ENCODE results near the gene GALNT8.

- TF ChIP-seq CTCF (IDR thresholded peaks at IDR 0.05 in 2 of 3, conservative IDR thresholded peaks at IDR 0.05 in 1 of 3; ENCODE audit: control insufficient read depth in 2 of 3, extremely low read depth in 1 of 3, insufficient read depth in 1 of 3, low read depth in 3 of 3, low read length in 3 of 3) (no peak), ATF7 (IDR thresholded peaks at IDR 0.05; ENCODE audit: low read depth) (no peak), HDAC2 (IDR thresholded peaks at IDR 0.05) (no peak), CREB1 (IDR thresholded peaks at IDR 0.05; ENCODE audit: low read depth) (no peak), RAD21 (IDR thresholded peaks at IDR 0.05; ENCODE audit: insufficient read depth, low read depth, low read length) (no peak), POLR2A (IDR thresholded peaks at IDR 0.05; ENCODE audit: low read depth, low read length) (no peak), CEBPB (IDR thresholded peaks at IDR 0.05; ENCODE audit: borderline replicate concordance in 1 of 2, low read depth in 2 of 2, low read length in 2 of 2) (no peak), EZH2 (IDR thresholded peaks at IDR 0.05; ENCODE audit: borderline replicate concordance, control insufficient read depth, low read depth, low read length) (no peak), STAT3 (IDR thresholded peaks at IDR 0.05; ENCODE audit: low read depth, low read length) (no peak), RCOR1 (conservative IDR thresholded peaks at IDR 0.05; ENCODE audit: low read depth, low read length) (no peak)
- TF ChIP-seq, protein P1, sequence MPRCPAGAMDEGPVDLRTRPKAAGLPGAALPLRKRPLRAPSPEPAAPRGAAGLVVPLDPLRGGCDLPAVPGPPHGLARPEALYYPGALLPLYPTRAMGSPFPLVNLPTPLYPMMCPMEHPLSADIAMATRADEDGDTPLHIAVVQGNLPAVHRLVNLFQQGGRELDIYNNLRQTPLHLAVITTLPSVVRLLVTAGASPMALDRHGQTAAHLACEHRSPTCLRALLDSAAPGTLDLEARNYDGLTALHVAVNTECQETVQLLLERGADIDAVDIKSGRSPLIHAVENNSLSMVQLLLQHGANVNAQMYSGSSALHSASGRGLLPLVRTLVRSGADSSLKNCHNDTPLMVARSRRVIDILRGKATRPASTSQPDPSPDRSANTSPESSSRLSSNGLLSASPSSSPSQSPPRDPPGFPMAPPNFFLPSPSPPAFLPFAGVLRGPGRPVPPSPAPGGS (IDR thresholded peaks at IDR 0.05; ENCODE audit: borderline replicate concordance, insufficient read depth, low read depth, low read length, poor library complexity, severe bottlenecking), result no peak
These were observed 67.8 kb downstream of the GALNT8 start for GRCh38 chr12:4787965-4788364.
